Measurements from ENCODE around the gene KSR1. TPM values are rescaled to one million over a fixed set of nuclear protein-coding genes. Genes with fewer than 3 reads are reported as not detected.

The KSR1 gene
- 10 to 100 TPM; 21.9 to 34.1 (median 29.0) TPM for total RNA-seq

- TF ChIP-seq CTCF (IDR thresholded peaks at IDR 0.05; ENCODE audit: low read depth) = no peak
Measured at GRCh38 chr17:27455914-27456680, at the start of gene KSR1. KSR1 (plus strand) TSS chr17:27456448; CDS start chr17:27456644, 196 bp downstream.

- TF ChIP-seq CTCF (IDR thresholded peaks at IDR 0.05; ENCODE audit: low read depth) = no peak
Measured at GRCh38 chr17:27407916-27408864, 48.1 kb upstream of the KSR1 start.

- no peak for TF ChIP-seq CTCF (IDR thresholded peaks at IDR 0.05; ENCODE audit: low read depth)
Measured at GRCh38 chr17:27408891-27409290, 47.4 kb upstream of the KSR1 start.

GRCh38 chr17:27413315-27413714, 42.9 kb upstream of the KSR1 start:
- no peak for TF ChIP-seq CTCF (IDR thresholded peaks at IDR 0.05; ENCODE audit: low read depth)

- TF ChIP-seq CTCF (IDR thresholded peaks at IDR 0.05; ENCODE audit: low read depth) = no peak
Measured at GRCh38 chr17:27413792-27414191, 42.5 kb upstream of the KSR1 start.

GRCh38 chr17:27414271-27414670, 42.0 kb upstream of the KSR1 start:
- no peak for TF ChIP-seq CTCF (IDR thresholded peaks at IDR 0.05; ENCODE audit: low read depth)

- TF ChIP-seq CTCF (IDR thresholded peaks at IDR 0.05; ENCODE audit: low read depth) = no peak
Measured at GRCh38 chr17:27414694-27415093, 41.6 kb upstream of the KSR1 start.
